Activated CD4-positive, alpha-beta T cell treated with anti-CD3 and anti-CD28 coated beads, Interleukin-2, amount 10 ng/mL, durations not matched to agents 24 days and 14 days (primary cell): ENCODE results near the gene SERPINC1. TPM values are rescaled to one million over a fixed set of nuclear protein-coding genes. Genes with fewer than 3 reads are reported as not detected.

Source experiments
- DNase-seq: peaks from one replicate; pipeline ENCODE4 v3.0.0; 2022
- H3K27ac Mint-ChIP-seq: one replicate; pipeline ENCODE4 v1.8.0; 2022; ENCODE audit warnings: mild to moderate bottlenecking, mixed read lengths
- H3K27me3 Mint-ChIP-seq: one replicate; pipeline ENCODE4 v1.8.0; 2022; ENCODE audit warnings: mixed read lengths
- H3K36me3 Mint-ChIP-seq: one replicate; pipeline ENCODE4 v1.8.0; 2022; ENCODE audit warnings: low read depth, mild to moderate bottlenecking, mixed read lengths
- H3K4me1 Mint-ChIP-seq: one replicate; pipeline ENCODE4 v1.8.0; 2021; ENCODE audit warnings: mixed read lengths
- H3K4me3 Mint-ChIP-seq: one replicate; pipeline ENCODE4 v1.8.0; 2022; ENCODE audit warnings: mild to moderate bottlenecking, moderate library complexity, mixed read lengths
- H3K9me3 Mint-ChIP-seq: one replicate; pipeline ENCODE4 v1.8.0; 2021; ENCODE audit warnings: mixed read lengths
- intact Hi-C: fragments of 100-400 bp; cut with micrococcal nuclease; formaldehyde crosslinking; loops from one replicate; pipeline ENCODE4 v1.15.1; 2023
- total RNA-seq: library from RNA; stranded (reverse); gene quantifications from 2 replicates; pipeline ENCODE4 v1.2.3, GENCODE V29; 2022

SERPINC1 gene
- total RNA-seq, 1 donor from 2014 or later = not detected

DNA sequence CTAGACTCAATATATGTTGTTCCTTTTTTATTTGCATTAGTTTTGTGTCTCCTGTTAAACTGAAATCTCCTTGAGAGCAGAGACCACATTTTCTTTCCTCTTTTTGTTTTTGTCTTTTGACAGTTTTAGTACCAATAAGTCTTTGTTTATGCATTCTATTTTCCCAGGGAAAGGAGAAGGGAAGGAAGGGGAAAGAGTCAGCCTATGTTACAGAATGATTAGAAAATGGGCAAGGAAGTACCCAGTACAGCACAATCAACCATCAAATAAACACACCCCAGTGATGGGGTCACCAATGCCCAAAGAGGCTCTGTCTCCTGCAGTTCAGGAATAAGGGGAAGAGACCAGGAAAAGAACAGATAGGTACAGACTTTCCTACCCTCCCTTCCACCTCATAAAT lies 38.9 kb downstream of the SERPINC1 start:
- Mint-ChIP-seq H3K27me3 (no peaks in the 10 kb centered on the region), H3K4me3 (no peak overlapping the region), H3K4me1 (peaks cover 2% of the 10 kb centered on the region), H3K27ac (no peak overlapping the region), H3K9me3 (no peaks in the 10 kb centered on the region), H3K36me3 (peaks cover 41% of the 10 kb centered on the region)
- DNase-seq = no peak
- intact Hi-C loops = no loop called here

DNA sequence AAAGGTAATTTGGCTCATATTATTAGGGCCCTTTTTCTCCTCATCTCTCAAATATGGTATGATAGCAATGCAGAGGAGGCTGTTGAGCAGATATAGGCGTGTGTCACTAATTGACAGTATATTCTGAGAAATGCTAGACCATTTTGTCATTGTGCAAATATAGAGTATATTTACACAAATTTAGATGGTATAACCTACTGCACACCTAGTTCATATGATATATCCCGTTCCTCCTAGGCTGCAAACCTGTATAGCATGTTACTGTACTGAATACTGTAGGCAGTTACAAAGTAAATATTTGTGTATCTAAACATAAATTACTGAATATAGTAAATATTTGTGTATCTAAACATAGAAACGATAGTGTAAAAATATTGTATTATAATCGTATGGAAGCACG lies 40.4 kb downstream of the SERPINC1 start:
- Mint-ChIP-seq H3K4me3 (no peak overlapping the region), H3K27ac (no peak overlapping the region), H3K4me1 (peaks cover 4% of the 10 kb centered on the region), H3K27me3 (no peaks in the 10 kb centered on the region), H3K36me3 (peaks cover 44% of the 10 kb centered on the region), H3K9me3 (no peaks in the 10 kb centered on the region)
- DNase-seq = no peak
- intact Hi-C loops = no loop called here

DNA sequence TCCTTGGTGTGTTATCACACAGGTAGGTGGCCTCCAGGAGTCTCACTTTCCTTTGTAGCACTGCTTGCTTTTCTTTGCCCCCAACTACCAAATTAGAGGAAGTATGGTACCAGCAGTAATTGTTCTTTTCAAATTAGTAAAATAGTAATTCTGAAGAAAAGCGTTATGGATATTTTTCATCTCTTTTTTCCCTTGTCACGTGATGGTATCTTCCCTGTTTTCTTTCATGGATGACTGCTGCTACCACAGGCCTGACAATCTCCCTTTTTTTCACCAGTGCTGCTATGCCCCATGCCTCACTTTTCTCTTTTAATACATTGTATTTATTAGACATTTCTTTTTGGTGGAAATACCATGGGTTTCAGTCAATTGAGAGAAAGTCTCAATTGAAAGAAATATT lies 45.6 kb downstream of the SERPINC1 start:
- peaks cover 34% of the 10 kb centered on the region for H3K4me1 Mint-ChIP-seq
- intact Hi-C loops = loop anchor here (2.0 kb wide), 1 partner anchor 345 kb away; no protein-coding TSS in a partner anchor
- H3K27me3 Mint-ChIP-seq = no peaks in the 10 kb centered on the region
- no peaks in the 10 kb centered on the region for H3K9me3 Mint-ChIP-seq
- DNase-seq = no peak
- peak overlapping the region; percentile 64 for H3K27ac Mint-ChIP-seq
- H3K36me3 Mint-ChIP-seq = peaks cover 46% of the 10 kb centered on the region
- no peak overlapping the region for H3K4me3 Mint-ChIP-seq

DNA sequence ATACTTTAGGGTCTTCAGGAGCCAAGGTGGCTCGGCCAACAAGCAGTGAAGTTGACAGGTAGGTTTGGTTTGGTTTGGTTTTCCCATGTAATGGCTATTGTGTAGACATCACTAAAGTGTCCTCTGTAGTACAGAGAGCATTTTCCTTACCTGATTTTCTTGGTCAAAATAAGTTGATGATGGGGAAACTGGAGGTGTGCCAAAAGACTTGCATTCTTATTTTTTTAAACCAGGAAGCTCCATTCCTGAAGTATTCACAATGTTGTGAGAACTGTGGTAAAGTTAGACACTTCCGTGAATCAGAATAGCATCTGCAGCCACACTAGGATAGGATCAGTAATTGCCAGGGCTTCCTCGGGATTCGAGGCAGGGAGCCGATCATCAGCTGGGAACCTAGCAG lies 46.0 kb downstream of the SERPINC1 start:
- Mint-ChIP-seq H3K9me3 (no peaks in the 10 kb centered on the region), H3K4me1 (peaks cover 38% of the 10 kb centered on the region), H3K27ac (peak overlapping the region; percentile 83), H3K36me3 (peaks cover 49% of the 10 kb centered on the region), H3K27me3 (no peaks in the 10 kb centered on the region), H3K4me3 (peak overlapping the region; percentile 65)
- intact Hi-C loops = loop anchor here (2.0 kb wide), 1 partner anchor 346 kb away; no protein-coding TSS in a partner anchor
- DNase-seq = no peak

DNA sequence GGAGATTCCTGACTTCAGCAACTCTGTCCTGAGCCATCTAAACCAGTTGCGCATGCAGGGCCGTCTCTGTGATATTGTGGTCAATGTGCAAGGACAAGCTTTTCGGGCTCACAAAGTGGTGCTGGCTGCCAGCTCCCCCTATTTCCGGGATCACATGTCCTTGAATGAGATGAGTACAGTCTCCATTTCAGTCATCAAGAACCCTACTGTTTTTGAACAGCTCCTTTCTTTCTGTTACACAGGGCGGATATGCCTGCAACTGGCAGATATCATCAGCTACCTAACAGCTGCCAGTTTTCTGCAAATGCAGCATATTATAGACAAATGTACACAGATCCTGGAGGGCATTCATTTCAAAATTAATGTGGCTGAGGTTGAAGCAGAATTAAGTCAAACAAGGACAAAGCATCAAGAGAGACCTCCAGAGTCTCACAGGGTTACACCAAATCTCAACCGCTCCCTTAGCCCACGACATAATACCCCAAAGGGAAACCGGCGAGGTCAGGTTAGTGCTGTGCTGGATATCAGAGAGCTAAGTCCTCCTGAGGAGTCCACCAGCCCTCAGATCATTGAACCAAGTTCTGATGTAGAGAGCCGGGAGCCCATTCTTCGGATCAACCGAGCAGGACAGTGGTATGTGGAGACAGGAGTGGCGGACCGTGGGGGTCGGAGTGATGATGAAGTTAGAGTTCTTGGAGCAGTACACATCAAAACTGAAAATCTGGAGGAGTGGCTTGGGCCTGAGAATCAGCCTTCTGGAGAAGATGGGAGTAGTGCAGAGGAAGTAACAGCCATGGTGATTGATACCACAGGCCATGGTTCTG lies 46.7 kb downstream of the SERPINC1 start:
- peaks cover 42% of the 10 kb centered on the region for H3K4me1 Mint-ChIP-seq
- peaks cover 50% of the 10 kb centered on the region for H3K36me3 Mint-ChIP-seq
- H3K4me3 Mint-ChIP-seq = peak overlapping the region; percentile 65
- intact Hi-C loops = loop anchor here (2.0 kb wide), 1 partner anchor 346 kb away; no protein-coding TSS in a partner anchor
- no peaks in the 10 kb centered on the region for H3K9me3 Mint-ChIP-seq
- peak overlapping the region; percentile 83 for H3K27ac Mint-ChIP-seq
- peak; percentile 81 for DNase-seq
- H3K27me3 Mint-ChIP-seq = no peaks in the 10 kb centered on the region

DNA sequence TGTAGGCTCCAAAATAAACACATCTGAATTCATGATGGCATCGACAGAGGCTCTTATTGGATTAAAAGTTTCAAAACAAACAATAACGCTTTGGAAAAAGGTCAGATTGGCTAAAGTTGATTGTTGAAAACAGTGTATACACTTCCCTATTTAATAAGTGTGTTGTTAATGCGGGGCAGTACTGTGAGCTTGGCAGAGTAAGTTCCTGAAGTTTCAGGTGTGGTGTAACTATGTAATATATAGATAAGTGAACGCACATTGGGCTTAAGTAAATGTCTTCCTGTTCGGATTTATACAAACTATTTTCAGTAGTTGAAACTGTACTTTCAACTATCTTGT lies 48.1 kb downstream of the SERPINC1 start:
- Mint-ChIP-seq H3K36me3 (peaks cover 59% of the 10 kb centered on the region), H3K9me3 (no peaks in the 10 kb centered on the region), H3K27ac (peak overlapping the region; percentile 99), H3K4me3 (peak overlapping the region; percentile 92), H3K27me3 (no peaks in the 10 kb centered on the region), H3K4me1 (peaks cover 56% of the 10 kb centered on the region)
- intact Hi-C loops = no loop called here
- no peak for DNase-seq

DNA sequence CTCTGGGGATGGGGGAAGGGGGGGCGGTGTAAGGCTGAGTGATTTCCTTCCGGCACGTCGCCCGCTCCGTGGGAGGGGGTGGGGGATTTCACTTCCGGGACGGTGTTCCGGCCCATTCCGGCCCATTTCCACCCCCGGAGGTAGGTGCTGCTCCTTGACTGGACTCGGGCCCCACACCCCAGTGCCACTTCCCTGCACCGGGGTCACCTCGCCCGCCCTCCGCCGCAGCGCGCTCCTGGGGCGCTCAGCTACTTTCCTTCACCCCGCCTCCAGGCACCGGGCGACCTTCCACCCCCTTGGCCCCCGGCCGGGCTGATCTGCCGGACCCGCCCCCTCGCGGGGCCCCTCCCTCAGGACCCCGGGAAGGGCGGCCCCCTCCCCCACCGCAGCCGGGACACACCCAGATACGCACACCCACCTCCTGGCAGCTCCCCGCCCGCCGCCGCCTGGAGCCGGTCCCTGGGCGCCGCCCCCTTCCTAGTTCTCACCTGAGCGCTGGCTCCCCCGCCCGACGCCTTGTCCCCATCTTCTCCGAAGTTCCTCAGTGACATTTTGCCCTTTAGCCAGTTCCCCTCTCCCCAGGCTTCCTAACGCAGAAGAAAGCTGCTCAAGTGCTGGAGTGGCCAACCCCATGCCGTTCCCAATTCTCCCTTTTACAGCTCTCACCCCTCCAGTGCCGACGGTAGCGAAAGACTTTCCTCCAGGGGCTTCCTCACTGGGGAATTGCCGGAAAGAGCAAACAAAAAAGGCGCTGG lies 48.7 kb downstream of the SERPINC1 start, which contains the start of gene ZBTB37:
Gene ZBTB37, plus strand, starts transcription at position 115 of the 755 bp plus-strand sequence. CDS start 1,846 bp downstream, outside the sequence.
- Mint-ChIP-seq H3K9me3 (no peaks in the 10 kb centered on the region), H3K4me1 (peaks cover 59% of the 10 kb centered on the region), H3K27me3 (no peaks in the 10 kb centered on the region), H3K27ac (peak within 1 kb of the TSS; percentile 99), H3K4me3 (peak within 1 kb of the TSS; percentile 92), H3K36me3 (peaks cover 64% of the 10 kb centered on the region)
- intact Hi-C loops = loop anchor here (1.0 kb wide), 7 partner anchors 44 to 1336 kb away; partner anchors contain the start of genes CACYBP, CENPL, DARS2 and KLHL20
- DNase-seq = peak; percentile 98

DNA sequence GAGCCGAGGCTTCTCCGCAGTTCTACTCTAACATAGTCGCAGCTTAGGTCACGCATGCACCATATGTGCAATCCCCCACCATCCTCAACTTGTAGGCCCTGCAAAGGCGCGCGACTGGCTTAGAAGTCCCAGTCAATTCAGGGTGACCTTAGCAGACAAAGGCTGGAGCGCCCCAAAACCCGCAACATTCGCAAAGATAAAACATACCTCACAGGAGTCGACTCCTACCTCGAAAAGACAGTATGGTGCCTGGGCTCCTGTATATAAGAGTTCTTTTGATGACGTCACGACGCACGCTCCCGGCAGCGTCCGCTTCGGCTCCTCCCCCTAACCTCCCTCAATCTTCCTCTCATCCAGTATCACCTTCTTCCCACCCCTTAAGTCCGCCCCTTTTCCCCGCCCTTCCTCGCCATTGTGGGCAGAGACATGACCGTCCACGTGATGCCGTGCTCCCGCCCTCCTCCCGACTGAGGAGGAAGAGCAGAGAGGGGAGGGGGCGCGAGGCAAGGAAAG lies 49.3 kb downstream of the SERPINC1 start, which contains the start of gene GAS5:
Gene GAS5, minus strand, starts transcription at position 237 of the 513 bp plus-strand sequence.
- Mint-ChIP-seq H3K4me1 (peaks cover 57% of the 10 kb centered on the region), H3K9me3 (no peaks in the 10 kb centered on the region), H3K27ac (peak within 1 kb of the TSS; percentile 99), H3K27me3 (no peaks in the 10 kb centered on the region), H3K36me3 (peaks cover 65% of the 10 kb centered on the region), H3K4me3 (peak within 1 kb of the TSS; percentile 92)
- DNase-seq = peak; percentile 100
- intact Hi-C loops = loop anchor here (1.0 kb wide), 7 partner anchors 44 to 1336 kb away; partner anchors contain the start of genes CACYBP, CENPL, DARS2 and KLHL20

DNA sequence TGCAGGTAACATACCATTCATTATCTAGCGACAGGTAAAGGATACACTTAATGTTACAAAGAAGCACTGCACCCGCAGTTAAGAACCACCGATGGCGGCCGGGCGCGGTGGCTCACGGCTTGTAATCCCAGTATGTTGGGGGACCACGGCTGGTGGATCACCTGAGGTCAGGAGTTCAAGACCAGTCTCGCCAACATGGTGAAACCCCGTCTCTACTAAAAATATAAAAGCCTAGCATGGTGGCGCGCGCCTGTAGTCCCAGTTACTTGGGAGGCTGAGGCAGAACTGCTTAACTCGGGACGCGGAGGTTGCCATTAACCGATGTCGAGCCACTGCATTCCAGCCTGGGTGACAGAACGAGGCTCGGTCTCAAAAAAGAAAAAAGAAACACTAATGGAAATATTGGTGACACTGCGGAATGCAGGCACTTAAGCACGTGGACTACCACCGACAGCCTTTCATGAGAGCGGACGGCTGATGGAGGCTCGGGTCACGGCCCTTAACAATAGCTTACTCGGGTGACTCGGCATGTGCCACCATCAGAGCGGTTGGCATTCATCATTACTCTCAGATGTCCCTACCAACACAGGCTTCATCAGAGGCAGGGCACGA lies 49.9 kb downstream of the SERPINC1 start:
- Mint-ChIP-seq H3K27ac (peak overlapping the region; percentile 99), H3K4me1 (peaks cover 57% of the 10 kb centered on the region), H3K4me3 (peak overlapping the region; percentile 92), H3K9me3 (no peaks in the 10 kb centered on the region), H3K27me3 (no peaks in the 10 kb centered on the region), H3K36me3 (peaks cover 67% of the 10 kb centered on the region)
- intact Hi-C loops = no loop called here
- DNase-seq = no peak

DNA sequence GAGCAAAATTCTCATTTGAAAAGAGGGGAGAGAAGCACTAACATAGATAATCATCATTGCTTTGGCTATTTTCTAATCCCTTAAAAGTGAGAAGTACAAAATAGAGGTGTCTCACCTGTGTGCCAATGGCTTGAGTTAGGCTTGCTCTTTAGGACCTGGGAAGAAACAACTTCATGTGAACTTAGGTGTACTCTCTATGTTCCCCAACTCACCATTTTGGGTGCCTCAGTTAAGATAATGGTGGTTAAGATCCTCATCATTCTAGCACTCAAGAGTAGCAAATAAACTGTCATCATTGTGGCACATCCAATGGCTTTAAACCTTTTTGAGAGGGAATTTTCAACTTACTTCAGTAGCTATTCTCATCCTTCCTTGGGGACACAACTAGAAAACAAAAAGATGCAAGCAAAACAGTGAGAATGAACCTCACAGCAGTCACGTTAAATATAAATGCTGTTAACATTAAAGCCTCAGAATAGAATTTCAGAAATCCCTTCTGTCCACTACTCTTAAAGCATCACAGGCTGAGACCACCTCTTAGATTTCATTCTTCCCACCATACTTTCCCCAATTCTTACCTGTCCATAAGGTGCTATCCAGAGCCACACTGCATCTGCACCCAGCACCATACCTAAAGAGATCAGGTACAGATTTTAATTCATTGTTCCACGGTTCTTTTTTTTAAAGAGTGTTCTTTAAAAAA lies 50.6 kb downstream of the SERPINC1 start:
- peaks cover 70% of the 10 kb centered on the region for H3K36me3 Mint-ChIP-seq
- H3K27ac Mint-ChIP-seq = peak overlapping the region; percentile 99
- no peaks in the 10 kb centered on the region for H3K9me3 Mint-ChIP-seq
- H3K4me3 Mint-ChIP-seq = peak overlapping the region; percentile 92
- DNase-seq = no peak
- peaks cover 59% of the 10 kb centered on the region for H3K4me1 Mint-ChIP-seq
- no peaks in the 10 kb centered on the region for H3K27me3 Mint-ChIP-seq
- intact Hi-C loops = no loop called here

DNA sequence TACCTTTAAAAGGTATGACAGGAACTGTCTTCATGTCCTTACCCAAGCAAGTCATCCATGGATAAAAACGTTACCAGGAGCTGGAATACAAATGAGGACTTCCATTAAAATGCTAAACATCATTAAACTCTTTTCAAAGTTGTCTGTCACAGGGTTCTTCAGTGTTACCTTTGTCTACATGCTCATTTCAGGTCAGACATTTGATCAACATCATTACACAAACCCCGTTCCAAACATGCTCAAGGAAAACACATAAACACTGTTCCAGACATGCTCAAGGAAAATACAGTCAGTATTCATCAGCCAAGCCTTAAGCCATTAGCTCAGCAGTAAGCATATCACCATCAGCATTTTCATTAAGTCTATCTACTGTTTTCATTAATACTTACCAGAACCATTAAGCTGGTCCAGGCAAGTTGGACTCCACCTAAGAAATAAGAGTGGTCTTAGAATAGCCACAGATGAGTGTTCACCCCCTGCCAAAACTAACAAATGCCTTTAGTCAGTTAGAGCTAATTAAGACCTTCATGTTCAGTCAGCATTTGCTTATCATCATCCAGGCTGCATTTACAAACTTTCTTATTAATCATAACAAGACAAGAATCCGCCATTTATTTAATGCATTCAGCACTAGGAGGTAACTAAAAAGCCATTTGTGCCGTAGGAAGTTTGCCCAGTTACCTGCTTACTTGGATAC lies 51.5 kb downstream of the SERPINC1 start:
- intact Hi-C loops = no loop called here
- H3K36me3 Mint-ChIP-seq = peaks cover 67% of the 10 kb centered on the region
- DNase-seq = no peak
- peaks cover 51% of the 10 kb centered on the region for H3K4me1 Mint-ChIP-seq
- no peaks in the 10 kb centered on the region for H3K27me3 Mint-ChIP-seq
- H3K27ac Mint-ChIP-seq = peak overlapping the region; percentile 99
- H3K4me3 Mint-ChIP-seq = peak overlapping the region; percentile 92
- no peaks in the 10 kb centered on the region for H3K9me3 Mint-ChIP-seq

DNA sequence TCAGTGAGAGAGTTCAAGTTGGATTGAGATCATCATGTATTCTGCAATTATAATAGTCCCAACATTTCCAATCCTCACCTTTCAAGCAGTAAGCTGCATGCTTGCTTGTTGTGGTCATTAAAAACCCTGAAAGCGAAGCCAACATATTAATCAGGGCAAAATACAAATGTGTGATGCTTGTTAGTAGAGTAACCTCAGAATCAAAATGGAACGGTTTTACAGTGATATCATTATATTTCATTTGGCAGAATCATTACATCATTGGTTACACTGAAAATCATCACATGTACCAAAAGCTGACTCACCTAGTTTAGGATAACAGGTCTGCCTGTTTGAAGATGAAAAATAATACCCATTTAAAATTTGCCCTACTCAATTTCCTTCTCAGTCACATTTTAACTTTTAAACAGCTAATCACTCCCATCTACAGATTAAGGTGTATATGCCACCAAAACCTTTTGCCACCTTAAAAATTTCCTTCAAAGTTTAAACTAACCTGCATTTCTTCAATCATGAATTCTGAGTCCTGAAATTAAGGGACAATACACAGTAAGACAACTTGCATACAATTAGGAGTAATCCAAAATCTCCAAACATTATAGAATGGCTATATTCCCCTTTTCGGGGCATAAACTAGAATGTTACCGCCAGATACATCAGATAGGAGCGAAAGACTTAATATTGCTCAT lies 52.8 kb downstream of the SERPINC1 start:
- no peak for DNase-seq
- Mint-ChIP-seq H3K4me1 (peaks cover 43% of the 10 kb centered on the region), H3K27ac (peak overlapping the region; percentile 73), H3K9me3 (no peaks in the 10 kb centered on the region), H3K27me3 (no peaks in the 10 kb centered on the region), H3K36me3 (peaks cover 71% of the 10 kb centered on the region), H3K4me3 (peak overlapping the region; percentile 92)
- intact Hi-C loops = no loop called here
